ENCODE results near the gene ZFR. TPM values are rescaled to one million over a fixed set of nuclear protein-coding genes. Genes with fewer than 3 reads are reported as not detected.
"Not testable (repeated sequence)": the region's sequence is repeated elsewhere in the genome, so short reads cannot be mapped to it uniquely, and the experiment has no call there.

Gene ZFR
- total RNA-seq, 1 experiment from 2014 or later = 78.3 TPM

DNA sequence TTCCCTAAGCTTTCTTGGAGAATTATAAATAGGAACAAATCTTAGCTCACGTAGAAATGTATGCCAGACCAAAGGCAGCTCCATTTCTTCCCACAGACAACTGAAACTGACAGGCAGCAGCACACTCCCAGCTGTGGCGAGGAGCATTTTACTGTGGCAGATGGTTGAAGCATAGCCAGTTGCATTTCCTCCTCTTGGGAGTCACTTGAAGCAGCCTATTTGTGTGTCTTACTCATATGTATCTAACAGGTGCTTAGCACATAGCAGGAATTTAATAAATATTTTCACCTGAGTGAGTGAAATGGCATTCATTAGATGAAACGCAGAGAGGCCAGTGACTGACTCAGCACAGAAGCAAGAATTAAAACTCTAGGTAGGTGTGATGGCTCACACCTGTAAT is 119.5 kb downstream of the ZFR start:
- H3K36me3 ChIP-seq (ENCODE audit: control insufficient read depth, insufficient read depth, low read length) = no peaks in the 10 kb centered on the region; the same call in 1 of the 2 replicates
- intact Hi-C loops (cut with micrococcal nuclease; ENCODE audit: unreplicated experiment) = loop anchor here (5.0 kb wide), 1 partner anchor 153 kb away; the partner anchor contains the start of gene GOLPH3
- Mint-ChIP-seq H3K9me3 (ENCODE audit: unreplicated experiment) (no peaks in the 10 kb centered on the region), H3K27ac (ENCODE audit: unreplicated experiment) (no peak overlapping the region), H3K36me3 (ENCODE audit: insufficient read depth, unreplicated experiment) (peaks cover 6% of the 10 kb centered on the region), H3K4me3 (ENCODE audit: unreplicated experiment) (no peak overlapping the region), H3K27me3 (ENCODE audit: insufficient read depth, unreplicated experiment) (no peaks in the 10 kb centered on the region), H3K4me1 (ENCODE audit: low read depth, unreplicated experiment) (no peaks in the 10 kb centered on the region)
- TF ChIP-seq, protein P1, sequence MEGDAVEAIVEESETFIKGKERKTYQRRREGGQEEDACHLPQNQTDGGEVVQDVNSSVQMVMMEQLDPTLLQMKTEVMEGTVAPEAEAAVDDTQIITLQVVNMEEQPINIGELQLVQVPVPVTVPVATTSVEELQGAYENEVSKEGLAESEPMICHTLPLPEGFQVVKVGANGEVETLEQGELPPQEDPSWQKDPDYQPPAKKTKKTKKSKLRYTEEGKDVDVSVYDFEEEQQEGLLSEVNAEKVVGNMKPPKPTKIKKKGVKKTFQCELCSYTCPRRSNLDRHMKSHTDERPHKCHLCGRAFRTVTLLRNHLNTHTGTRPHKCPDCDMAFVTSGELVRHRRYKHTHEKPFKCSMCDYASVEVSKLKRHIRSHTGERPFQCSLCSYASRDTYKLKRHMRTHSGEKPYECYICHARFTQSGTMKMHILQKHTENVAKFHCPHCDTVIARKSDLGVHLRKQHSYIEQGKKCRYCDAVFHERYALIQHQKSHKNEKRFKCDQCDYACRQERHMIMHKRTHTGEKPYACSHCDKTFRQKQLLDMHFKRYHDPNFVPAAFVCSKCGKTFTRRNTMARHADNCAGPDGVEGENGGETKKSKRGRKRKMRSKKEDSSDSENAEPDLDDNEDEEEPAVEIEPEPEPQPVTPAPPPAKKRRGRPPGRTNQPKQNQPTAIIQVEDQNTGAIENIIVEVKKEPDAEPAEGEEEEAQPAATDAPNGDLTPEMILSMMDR (IDR thresholded peaks at IDR 0.05; ENCODE audit: insufficient read depth in 1 of 2, low read depth in 1 of 2, low read length in 1 of 2, severe bottlenecking in 1 of 2, unreplicated experiment in 1 of 2) = no peak
- CTCF ChIA-PET = interaction anchor here (1.1 kb wide), 1 partner anchor 93 kb away, joined by 4 read pairs; no protein-coding TSS in a partner anchor
- no peaks in the 10 kb centered on the region for H3K4me1 ChIP-seq
- no TSS peak for BruUV-seq (replicated peaks)
- DNase-seq = no peak
- peaks cover 7% of the 10 kb centered on the region for H3K9me3 ChIP-seq
- no peaks in the 10 kb centered on the region for H3K27me3 ChIP-seq (replicated peaks; ENCODE audit: control insufficient read depth, insufficient read depth, low read length)
- no peak overlapping the region for H3K4me3 ChIP-seq (ENCODE audit: low read depth, low read length)
- POLR2A ChIA-PET = no interaction called here

DNA sequence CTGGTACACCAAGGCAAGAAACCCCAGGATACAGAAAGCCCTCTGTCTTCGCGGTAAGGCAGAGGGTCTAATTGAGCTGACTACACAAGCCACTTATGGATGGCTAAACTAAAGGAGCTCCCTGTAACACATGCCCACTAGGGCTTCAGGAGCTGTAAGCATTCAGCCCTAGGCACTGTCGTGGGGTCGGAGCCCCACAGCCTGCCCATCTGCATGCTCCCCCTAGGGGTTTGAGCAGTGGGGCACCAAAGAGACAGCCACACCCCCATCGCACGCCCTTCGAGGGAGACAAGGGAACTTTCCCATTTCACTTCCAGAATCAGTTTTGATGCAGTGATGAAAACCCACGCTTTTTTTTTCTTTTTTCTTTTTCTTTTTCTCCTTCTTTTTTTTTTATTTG is 120.8 kb downstream of the ZFR start:
- Histone ChIP-seq H3K4me1 (no peaks in the 10 kb centered on the region), H3K27me3 (replicated peaks; ENCODE audit: control insufficient read depth, insufficient read depth, low read length) (no peaks in the 10 kb centered on the region), H3K36me3 (ENCODE audit: control insufficient read depth, insufficient read depth, low read length) (no peaks in the 10 kb centered on the region; the same call in 1 of the 2 replicates), H3K9me3 (peaks cover 7% of the 10 kb centered on the region), H3K4me3 (ENCODE audit: low read depth, low read length) (no peak overlapping the region)
- no TSS peak for BruUV-seq (replicated peaks)
- no peaks in the 10 kb centered on the region for H3K4me1 Mint-ChIP-seq (ENCODE audit: low read depth, unreplicated experiment)
- ChIA-PET CTCF (no interaction called here), POLR2A (no interaction called here)
- H3K9me3 Mint-ChIP-seq (ENCODE audit: unreplicated experiment) = no peaks in the 10 kb centered on the region
- H3K27ac Mint-ChIP-seq (ENCODE audit: unreplicated experiment) = no peak overlapping the region
- no peak for DNase-seq
- intact Hi-C loops (cut with micrococcal nuclease; ENCODE audit: unreplicated experiment) = no loop called here
- peaks cover 6% of the 10 kb centered on the region for H3K36me3 Mint-ChIP-seq (ENCODE audit: insufficient read depth, unreplicated experiment)
- TF ChIP-seq, protein P1 (IDR thresholded peaks at IDR 0.05; ENCODE audit: insufficient read depth in 1 of 2, low read depth in 1 of 2, low read length in 1 of 2, severe bottlenecking in 1 of 2, unreplicated experiment in 1 of 2) = no peak
- no peak overlapping the region for H3K4me3 Mint-ChIP-seq (ENCODE audit: unreplicated experiment)
- H3K27me3 Mint-ChIP-seq (ENCODE audit: insufficient read depth, unreplicated experiment) = no peaks in the 10 kb centered on the region

DNA sequence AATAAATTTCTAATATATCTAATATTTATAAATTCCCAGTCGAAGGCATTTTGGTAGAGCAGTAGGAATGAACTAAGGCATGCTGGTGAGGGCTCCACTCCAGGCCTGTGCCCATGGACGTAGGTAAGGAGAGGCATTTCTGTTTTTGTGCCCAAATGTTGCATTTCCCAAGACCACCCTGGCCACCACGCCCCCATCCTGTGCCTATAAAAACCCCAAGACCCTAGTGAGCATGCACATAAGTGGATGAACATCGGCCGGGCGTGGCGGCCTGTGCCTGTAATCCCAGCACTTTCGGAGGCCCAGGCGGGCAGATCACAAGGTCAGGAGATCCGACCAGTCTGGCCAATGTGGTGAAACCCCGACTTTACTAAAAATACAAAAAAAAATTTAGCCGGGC is 121.7 kb downstream of the ZFR start:
- no peaks in the 10 kb centered on the region for H3K9me3 Mint-ChIP-seq (ENCODE audit: unreplicated experiment)
- H3K27me3 Mint-ChIP-seq (ENCODE audit: insufficient read depth, unreplicated experiment) = no peaks in the 10 kb centered on the region
- intact Hi-C loops (cut with micrococcal nuclease; ENCODE audit: unreplicated experiment) = no loop called here
- no peaks in the 10 kb centered on the region; the same call in 1 of the 2 replicates for H3K36me3 ChIP-seq (ENCODE audit: control insufficient read depth, insufficient read depth, low read length)
- peaks cover 7% of the 10 kb centered on the region for H3K9me3 ChIP-seq
- BruUV-seq (replicated peaks) = no TSS peak
- H3K4me1 ChIP-seq = no peaks in the 10 kb centered on the region
- H3K36me3 Mint-ChIP-seq (ENCODE audit: insufficient read depth, unreplicated experiment) = peaks cover 6% of the 10 kb centered on the region
- no peak overlapping the region for H3K4me3 Mint-ChIP-seq (ENCODE audit: unreplicated experiment)
- ChIA-PET CTCF (no interaction called here), POLR2A (no interaction called here)
- no peak overlapping the region for H3K27ac Mint-ChIP-seq (ENCODE audit: unreplicated experiment)
- no peaks in the 10 kb centered on the region for H3K27me3 ChIP-seq (replicated peaks; ENCODE audit: control insufficient read depth, insufficient read depth, low read length)
- TF ChIP-seq, protein P1 (IDR thresholded peaks at IDR 0.05; ENCODE audit: insufficient read depth in 1 of 2, low read depth in 1 of 2, low read length in 1 of 2, severe bottlenecking in 1 of 2, unreplicated experiment in 1 of 2) = no peak
- H3K4me3 ChIP-seq (ENCODE audit: low read depth, low read length) = no peak overlapping the region
- DNase-seq = no peak
- H3K4me1 Mint-ChIP-seq (ENCODE audit: low read depth, unreplicated experiment) = no peaks in the 10 kb centered on the region

DNA sequence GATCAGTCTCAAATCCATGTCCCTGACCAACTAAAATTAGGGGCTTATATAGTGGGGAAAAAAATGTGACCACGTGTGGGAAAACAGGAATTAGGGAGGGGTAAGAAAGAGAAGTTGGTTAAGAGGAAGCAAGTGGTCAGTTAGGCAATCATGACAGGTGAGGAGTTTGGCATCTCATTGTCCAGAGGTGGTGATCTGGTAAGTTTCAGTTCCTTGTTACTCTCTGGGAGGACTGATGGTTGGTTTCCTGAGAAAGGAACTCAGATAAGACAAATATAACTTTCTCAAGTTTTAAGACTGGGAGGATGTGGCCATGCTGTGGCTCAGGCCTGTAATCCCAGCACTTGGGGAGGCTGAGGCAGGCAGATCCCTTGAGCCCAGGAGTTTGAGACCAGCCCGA is 122.8 kb downstream of the ZFR start:
- H3K27me3 ChIP-seq (replicated peaks; ENCODE audit: control insufficient read depth, insufficient read depth, low read length); H3K36me3 ChIP-seq (ENCODE audit: control insufficient read depth, insufficient read depth, low read length); CTCF ChIA-PET; H3K4me1 Mint-ChIP-seq (ENCODE audit: low read depth, unreplicated experiment); DNase-seq; BruUV-seq (replicated peaks); H3K9me3 Mint-ChIP-seq (ENCODE audit: unreplicated experiment); H3K4me1 ChIP-seq; H3K9me3 ChIP-seq; H3K4me3 ChIP-seq (ENCODE audit: low read depth, low read length); H3K36me3 Mint-ChIP-seq (ENCODE audit: insufficient read depth, unreplicated experiment); H3K4me3 Mint-ChIP-seq (ENCODE audit: unreplicated experiment); H3K27me3 Mint-ChIP-seq (ENCODE audit: insufficient read depth, unreplicated experiment); intact Hi-C loops (cut with micrococcal nuclease; ENCODE audit: unreplicated experiment); H3K27ac Mint-ChIP-seq (ENCODE audit: unreplicated experiment); POLR2A ChIA-PET: not testable (repeated sequence)
